OCI-LY7 (cell line): ENCODE results near the gene PTPN14. TPM values are rescaled to one million over a fixed set of nuclear protein-coding genes. Genes with fewer than 3 reads are reported as not detected.

ENCODE experiments used
- BruUV-seq: library from RNA; stranded (reverse); fragments of 400-500 nt; replicated peaks from 2 replicates; lab custom pipeline; 2021; lab: Mats Ljungman, UMichigan
- CTCF ChIA-PET: fragments of 300-600 bp; sonication (Branson Sonifier 250); formaldehyde crosslinking; loops from one replicate; lab custom pipeline; 2022; ENCODE audit warnings: antibody characterized with exemption; ENCODE audit not compliant: unreplicated experiment; lab: Charles Lee
- POLR2A ChIA-PET: fragments of 300-600 bp; sonication (Branson Sonifier 250); formaldehyde crosslinking; loops from one replicate; lab custom pipeline; 2022; ENCODE audit warnings: antibody characterized with exemption; lab: Charles Lee
- DNase-seq: peaks from one replicate; pipeline ENCODE4 v3.0.0-alpha.2; 2015; ENCODE audit warnings: low spot score
- H2AFZ ChIP-seq: fragments of 200-600 bp; sonication (generic), shearing (Covaris generic); 2 replicates; pipeline ENCODE4 v1.6.1; 2014; ENCODE audit warnings: mild to moderate bottlenecking, antibody characterized with exemption, low read length, moderate library complexity
- H3K27ac ChIP-seq: fragments of 200-600 bp; sonication (generic); 2 replicates; pipeline ENCODE4 v1.5.1; 2014; ENCODE audit warnings: mixed run types, low read depth, mild to moderate bottlenecking, moderate library complexity, low read length, inconsistent platforms; ENCODE audit not compliant: poor library complexity, severe bottlenecking
- H3K36me3 ChIP-seq: fragments of 200-600 bp; sonication (generic); 2 replicates; pipeline ENCODE4 v1.6.1; 2014; ENCODE audit warnings: mild to moderate bottlenecking, antibody characterized with exemption, low read length, moderate library complexity, mixed read lengths; ENCODE audit not compliant: insufficient read depth
- H3K4me1 ChIP-seq: fragments of 200-600 bp; sonication (generic); 2 replicates; pipeline ENCODE4 v1.5.1; 2014; ENCODE audit warnings: mild to moderate bottlenecking, low read length; ENCODE audit not compliant: insufficient read depth, poor library complexity, severe bottlenecking
- H3K4me2 ChIP-seq: fragments of 200-600 bp; sonication (generic); 2 replicates; pipeline ENCODE4 v1.6.1; 2014; ENCODE audit warnings: mild to moderate bottlenecking, low read length
- H3K4me3 ChIP-seq: fragments of 200-600 bp; sonication (generic); 2 replicates; pipeline ENCODE4 v1.5.1; 2014; ENCODE audit warnings: mild to moderate bottlenecking, low read depth, low read length; ENCODE audit not compliant: poor library complexity, severe bottlenecking
- H3K79me2 ChIP-seq: fragments of 200-600 bp; sonication (generic); 2 replicates; pipeline ENCODE4 v1.6.1; 2016; ENCODE audit warnings: low read depth, mild to moderate bottlenecking, low read length, moderate library complexity, mixed read lengths; ENCODE audit not compliant: insufficient read depth
- H3K9me2 ChIP-seq: fragments of 200-600 bp; sonication (generic); 2 replicates; pipeline ENCODE4 v1.6.1; 2016; ENCODE audit warnings: mild to moderate bottlenecking, low read length, mixed read lengths; ENCODE audit not compliant: insufficient read depth
- H3K9me3 ChIP-seq: fragments of 200-600 bp; sonication (generic); 2 replicates; pipeline ENCODE4 v1.6.1; 2014; ENCODE audit warnings: mild to moderate bottlenecking, mixed run types, low read length, mixed read lengths
- H4K20me1 ChIP-seq: fragments of 200-600 bp; sonication (generic); 2 replicates; pipeline ENCODE4 v1.6.1; 2014; ENCODE audit warnings: mild to moderate bottlenecking, antibody characterized with exemption, low read length, moderate library complexity, mixed read lengths; ENCODE audit not compliant: insufficient read depth
- EZH2phosphoT487 ChIP-seq: fragments of 200-600 bp; sonication (generic); IDR thresholded peaks from 2 replicates; pipeline ENCODE4 v1.6.1; 2018; ENCODE audit warnings: low read depth, borderline replicate concordance, mild to moderate bottlenecking, mixed run types, antibody characterized with exemption, low read length, moderate library complexity, mixed read lengths
- intact Hi-C: fragments of 100-400 bp; cut with micrococcal nuclease; formaldehyde crosslinking; loops from one replicate; pipeline ENCODE4 v1.10.0; 2022; ENCODE audit not compliant: unreplicated experiment
- total RNA-seq, 2 experiments: library from RNA; depleted of rRNA in 1 of 2; stranded (reverse); fragments of >200 nt in 1 of 2; shearing (Covaris generic) in 1 of 2; gene quantifications; 2 replicates each; pipeline ENCODE4 v1.2.3, GENCODE V29; 2014 to 2022
- TF ChIP-seq, protein P1 (sequence below): fragments of 200-600 bp; sonication (generic); conservative IDR thresholded peaks from 2 replicates; pipeline ENCODE4 v1.5.1; 2014; ENCODE audit warnings: mild to moderate bottlenecking, antibody characterized with exemption, low read length, moderate library complexity, mixed read lengths

PTPN14 gene
- total RNA-seq, 2 experiments from 2014 or later, result not detected

DNA sequence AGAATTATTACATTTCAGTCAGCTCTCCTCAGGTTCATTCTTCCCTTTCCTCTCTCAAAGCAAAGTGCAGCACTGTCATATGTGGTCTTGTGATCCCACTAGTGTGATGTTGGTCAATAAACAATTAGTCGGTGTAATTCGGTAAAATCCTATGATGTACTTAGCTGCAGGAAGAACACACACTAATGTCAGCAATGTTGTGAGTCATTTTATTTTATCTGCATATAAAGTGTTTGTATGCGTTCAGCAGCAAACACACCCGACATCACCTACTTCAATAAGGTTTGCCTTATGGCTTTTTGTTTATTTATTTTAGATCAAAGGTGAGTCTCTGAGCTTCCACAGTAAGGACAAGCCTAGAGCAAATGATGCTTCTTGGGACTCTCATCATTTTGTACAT is 47.8 kb downstream of the PTPN14 start:
- CTCF ChIA-PET, result no interaction called here
- H3K27ac ChIP-seq, result no peak overlapping the region
- H3K4me2 ChIP-seq, result no peak overlapping the region
- no peaks in the 10 kb centered on the region for H3K79me2 ChIP-seq
- H3K9me3 ChIP-seq, result no peaks in the 10 kb centered on the region
- H3K36me3 ChIP-seq, result no peaks in the 10 kb centered on the region
- H4K20me1 ChIP-seq, result no peaks in the 10 kb centered on the region
- H3K9me2 ChIP-seq, result no peaks in the 10 kb centered on the region
- no peak overlapping the region for H3K4me3 ChIP-seq
- no TSS peak for BruUV-seq
- POLR2A ChIA-PET, result no interaction called here
- intact Hi-C loops, result no loop called here
- no peak for DNase-seq
- H2AFZ ChIP-seq, result no peak overlapping the region
- H3K4me1 ChIP-seq, result no peaks in the 10 kb centered on the region
- no peak for TF ChIP-seq EZH2phosphoT487
- TF ChIP-seq, protein P1, sequence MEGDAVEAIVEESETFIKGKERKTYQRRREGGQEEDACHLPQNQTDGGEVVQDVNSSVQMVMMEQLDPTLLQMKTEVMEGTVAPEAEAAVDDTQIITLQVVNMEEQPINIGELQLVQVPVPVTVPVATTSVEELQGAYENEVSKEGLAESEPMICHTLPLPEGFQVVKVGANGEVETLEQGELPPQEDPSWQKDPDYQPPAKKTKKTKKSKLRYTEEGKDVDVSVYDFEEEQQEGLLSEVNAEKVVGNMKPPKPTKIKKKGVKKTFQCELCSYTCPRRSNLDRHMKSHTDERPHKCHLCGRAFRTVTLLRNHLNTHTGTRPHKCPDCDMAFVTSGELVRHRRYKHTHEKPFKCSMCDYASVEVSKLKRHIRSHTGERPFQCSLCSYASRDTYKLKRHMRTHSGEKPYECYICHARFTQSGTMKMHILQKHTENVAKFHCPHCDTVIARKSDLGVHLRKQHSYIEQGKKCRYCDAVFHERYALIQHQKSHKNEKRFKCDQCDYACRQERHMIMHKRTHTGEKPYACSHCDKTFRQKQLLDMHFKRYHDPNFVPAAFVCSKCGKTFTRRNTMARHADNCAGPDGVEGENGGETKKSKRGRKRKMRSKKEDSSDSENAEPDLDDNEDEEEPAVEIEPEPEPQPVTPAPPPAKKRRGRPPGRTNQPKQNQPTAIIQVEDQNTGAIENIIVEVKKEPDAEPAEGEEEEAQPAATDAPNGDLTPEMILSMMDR, result no peak

DNA sequence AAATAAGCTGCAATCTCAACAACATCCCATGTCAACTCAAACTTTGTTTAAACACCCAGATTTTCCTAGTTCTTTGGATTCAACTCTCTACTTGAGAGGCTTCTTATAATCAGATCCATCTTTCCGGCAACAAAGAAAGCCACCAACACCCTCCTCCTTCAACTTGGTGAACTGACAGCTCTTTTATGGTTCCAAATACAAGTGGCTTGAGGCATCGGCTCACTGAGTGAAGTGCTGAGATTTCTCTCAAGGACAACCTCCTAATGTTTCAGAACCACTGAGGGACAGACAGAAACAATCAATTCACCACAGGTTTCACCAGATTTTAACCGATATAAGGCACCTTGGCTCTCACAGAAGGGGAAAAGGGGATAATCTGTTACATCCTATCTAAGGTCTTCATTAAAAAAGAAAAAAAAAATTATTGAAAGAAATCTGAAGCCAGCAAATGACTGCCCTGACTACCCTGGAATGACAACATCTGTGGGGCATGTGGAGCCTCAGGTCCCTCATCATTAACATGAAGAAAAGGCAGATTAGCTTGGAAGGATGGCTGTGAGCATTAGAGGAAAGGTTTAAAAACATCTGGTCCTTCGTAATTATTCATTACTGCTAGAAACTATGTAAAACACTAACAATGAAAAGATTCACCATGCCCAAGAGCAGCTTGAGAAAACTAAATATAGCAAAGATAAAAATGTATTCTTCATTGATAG is 50.9 kb downstream of the PTPN14 start:
- no peak for TF ChIP-seq EZH2phosphoT487
- TF ChIP-seq, protein P1, result no peak
- Histone ChIP-seq H3K9me3 (no peaks in the 10 kb centered on the region), H3K27ac (no peak overlapping the region), H3K9me2 (no peaks in the 10 kb centered on the region), H3K4me2 (no peak overlapping the region), H4K20me1 (no peaks in the 10 kb centered on the region), H3K4me3 (no peak overlapping the region), H3K79me2 (no peaks in the 10 kb centered on the region), H3K4me1 (no peaks in the 10 kb centered on the region), H3K36me3 (no peaks in the 10 kb centered on the region), H2AFZ (no peak overlapping the region)
- no TSS peak for BruUV-seq
- intact Hi-C loops, result no loop called here
- ChIA-PET CTCF (no interaction called here), POLR2A (no interaction called here)
- no peak for DNase-seq

GRCh38 chr1:214499732-214500131 is 51.7 kb downstream of the PTPN14 start:
- Histone ChIP-seq H3K79me2 (no peaks in the 10 kb centered on the region), H3K27ac (no peak overlapping the region), H3K4me1 (no peaks in the 10 kb centered on the region), H3K9me2 (no peaks in the 10 kb centered on the region), H3K4me3 (no peak overlapping the region), H3K9me3 (no peaks in the 10 kb centered on the region), H4K20me1 (no peaks in the 10 kb centered on the region), H3K4me2 (no peak overlapping the region), H3K36me3 (no peaks in the 10 kb centered on the region), H2AFZ (no peak overlapping the region)
- intact Hi-C loops, result no loop called here
- DNase-seq, result no peak
- POLR2A ChIA-PET, result no interaction called here
- TF ChIP-seq, protein P1, result no peak
- no peak for TF ChIP-seq EZH2phosphoT487
- no TSS peak for BruUV-seq
- CTCF ChIA-PET, result no interaction called here
